HFFc6 (cell line): ENCODE measurements around the gene LRRFIP2. TPM values are rescaled to one million over a fixed set of nuclear protein-coding genes. Genes with fewer than 3 reads are reported as not detected.

ENCODE experiments used
- DNase-seq: peaks from one replicate; pipeline ENCODE4 v3.0.0-alpha.2; 2018
- H3K27ac Mint-ChIP-seq: 2 replicates; pipeline ENCODE4 v1.8.0; 2020; ENCODE audit warnings: mild to moderate bottlenecking, mixed read lengths
- H3K27me3 Mint-ChIP-seq: 2 replicates; pipeline ENCODE4 v1.8.0; 2021; ENCODE audit warnings: mild to moderate bottlenecking, moderate library complexity, mixed read lengths; ENCODE audit not compliant: insufficient read depth
- H3K36me3 Mint-ChIP-seq: 2 replicates; pipeline ENCODE4 v1.8.0; 2021; ENCODE audit warnings: low read depth, mixed read lengths
- H3K4me1 Mint-ChIP-seq: 2 replicates; pipeline ENCODE4 v1.8.0; 2020; ENCODE audit warnings: low read depth, mixed read lengths
- H3K4me3 Mint-ChIP-seq: 2 replicates; pipeline ENCODE4 v1.8.0; 2020; ENCODE audit warnings: mild to moderate bottlenecking, moderate library complexity, mixed read lengths
- H3K9me3 Mint-ChIP-seq: 2 replicates; pipeline ENCODE4 v1.8.0; 2020; ENCODE audit warnings: mild to moderate bottlenecking, mixed read lengths
- total RNA-seq, 6 experiments: library from RNA; stranded (reverse); fragmentation: NEBNext Ultra II Directional; extraction: Animal tissue kit (Norgen Biotek cat#: 25700); gene quantifications; 2 replicates in 1 of 6; 3 replicates in 5 of 6; pipeline ENCODE4 v1.2.3, GENCODE V29; 2021
- TF ChIP-seq, protein P1 (sequence below): fragments of 200-600 bp; sonication (generic); IDR thresholded peaks from 2 replicates; pipeline ENCODE4 v1.5.0; 2021; ENCODE audit warnings: antibody characterized with exemption, mild to moderate bottlenecking

The LRRFIP2 gene
- total RNA-seq, 6 experiments from 2014 or later: 124 to 151 (median 134) TPM

DNA sequence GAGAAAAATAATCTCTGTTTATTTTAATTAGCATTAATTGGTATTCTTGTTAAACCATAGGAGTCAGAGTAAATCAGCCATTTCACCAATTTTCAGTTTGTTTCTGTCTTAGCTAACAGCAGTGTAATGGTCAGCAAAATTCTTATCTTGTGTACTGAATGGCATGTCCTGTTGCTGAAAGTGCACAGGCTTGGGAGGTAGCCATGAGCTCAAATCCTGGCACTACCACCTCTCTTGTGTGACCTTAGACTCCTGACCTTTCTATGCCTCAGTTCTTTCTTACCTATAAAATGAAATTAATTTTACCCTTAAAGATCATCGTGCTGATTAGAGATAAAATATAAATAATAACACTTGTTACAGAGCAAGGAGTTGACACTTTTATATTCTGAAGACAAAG is 145.3 kb downstream of the LRRFIP2 start:
- Mint-ChIP-seq H3K27me3 (peaks cover 4% of the 10 kb centered on the region), H3K27ac (no peak overlapping the region), H3K4me1 (peaks cover 29% of the 10 kb centered on the region), H3K4me3 (no peak overlapping the region), H3K9me3 (no peaks in the 10 kb centered on the region), H3K36me3 (peaks cover 30% of the 10 kb centered on the region)
- DNase-seq: no peak
- TF ChIP-seq, protein P1, sequence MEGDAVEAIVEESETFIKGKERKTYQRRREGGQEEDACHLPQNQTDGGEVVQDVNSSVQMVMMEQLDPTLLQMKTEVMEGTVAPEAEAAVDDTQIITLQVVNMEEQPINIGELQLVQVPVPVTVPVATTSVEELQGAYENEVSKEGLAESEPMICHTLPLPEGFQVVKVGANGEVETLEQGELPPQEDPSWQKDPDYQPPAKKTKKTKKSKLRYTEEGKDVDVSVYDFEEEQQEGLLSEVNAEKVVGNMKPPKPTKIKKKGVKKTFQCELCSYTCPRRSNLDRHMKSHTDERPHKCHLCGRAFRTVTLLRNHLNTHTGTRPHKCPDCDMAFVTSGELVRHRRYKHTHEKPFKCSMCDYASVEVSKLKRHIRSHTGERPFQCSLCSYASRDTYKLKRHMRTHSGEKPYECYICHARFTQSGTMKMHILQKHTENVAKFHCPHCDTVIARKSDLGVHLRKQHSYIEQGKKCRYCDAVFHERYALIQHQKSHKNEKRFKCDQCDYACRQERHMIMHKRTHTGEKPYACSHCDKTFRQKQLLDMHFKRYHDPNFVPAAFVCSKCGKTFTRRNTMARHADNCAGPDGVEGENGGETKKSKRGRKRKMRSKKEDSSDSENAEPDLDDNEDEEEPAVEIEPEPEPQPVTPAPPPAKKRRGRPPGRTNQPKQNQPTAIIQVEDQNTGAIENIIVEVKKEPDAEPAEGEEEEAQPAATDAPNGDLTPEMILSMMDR: no peak

DNA sequence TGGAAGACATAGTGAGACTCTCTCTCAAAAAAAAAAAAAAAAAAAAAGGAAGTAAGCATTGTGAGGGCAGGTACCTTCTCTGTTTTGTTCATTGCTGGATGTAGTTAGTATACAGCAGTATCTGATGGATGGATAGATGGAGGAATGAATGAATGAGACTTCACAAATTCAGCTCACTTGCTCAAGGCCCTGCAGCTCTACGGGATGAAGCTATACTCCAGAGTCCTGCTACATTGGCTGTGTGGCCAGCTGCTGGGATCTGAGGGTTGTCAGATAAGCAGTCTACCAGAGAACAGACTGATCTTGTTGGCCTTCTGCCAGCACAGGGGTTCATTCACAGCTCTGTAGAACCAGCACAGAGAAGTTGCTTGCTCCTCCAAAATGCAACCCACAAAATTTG is 146.1 kb downstream of the LRRFIP2 start:
- Mint-ChIP-seq H3K27me3 (peaks cover 4% of the 10 kb centered on the region), H3K9me3 (no peaks in the 10 kb centered on the region), H3K36me3 (peaks cover 34% of the 10 kb centered on the region), H3K27ac (no peak overlapping the region; the same call in 1 of the 2 replicates), H3K4me1 (peaks cover 29% of the 10 kb centered on the region), H3K4me3 (no peak overlapping the region)
- no peak for DNase-seq
- TF ChIP-seq, protein P1: no peak

DNA sequence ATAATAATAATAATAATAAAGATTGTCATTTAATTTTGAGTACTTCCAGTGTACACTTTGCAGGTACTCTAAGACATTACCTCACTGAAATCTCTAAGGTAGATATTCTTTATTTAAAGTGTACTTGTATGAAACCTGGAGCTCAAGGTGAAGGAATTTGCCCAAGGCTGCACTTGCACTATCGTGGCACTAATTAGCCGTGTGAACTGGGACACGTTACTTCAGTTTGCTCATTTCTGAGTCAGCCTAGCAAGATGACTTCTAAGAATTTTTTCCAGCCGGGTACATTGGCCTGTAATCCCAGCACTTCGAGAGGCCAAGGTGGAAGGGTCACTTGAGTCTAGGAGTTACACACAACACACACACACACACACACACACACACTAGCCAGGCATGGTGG is 147.5 kb downstream of the LRRFIP2 start:
- peaks cover 45% of the 10 kb centered on the region for H3K36me3 Mint-ChIP-seq
- TF ChIP-seq, protein P1: no peak
- H3K4me3 Mint-ChIP-seq: no peak overlapping the region
- no peak for DNase-seq
- H3K27me3 Mint-ChIP-seq: peaks cover 2% of the 10 kb centered on the region; the same call in 1 of the 2 replicates
- no peak overlapping the region for H3K27ac Mint-ChIP-seq
- peaks cover 29% of the 10 kb centered on the region for H3K4me1 Mint-ChIP-seq
- H3K9me3 Mint-ChIP-seq: no peaks in the 10 kb centered on the region

DNA sequence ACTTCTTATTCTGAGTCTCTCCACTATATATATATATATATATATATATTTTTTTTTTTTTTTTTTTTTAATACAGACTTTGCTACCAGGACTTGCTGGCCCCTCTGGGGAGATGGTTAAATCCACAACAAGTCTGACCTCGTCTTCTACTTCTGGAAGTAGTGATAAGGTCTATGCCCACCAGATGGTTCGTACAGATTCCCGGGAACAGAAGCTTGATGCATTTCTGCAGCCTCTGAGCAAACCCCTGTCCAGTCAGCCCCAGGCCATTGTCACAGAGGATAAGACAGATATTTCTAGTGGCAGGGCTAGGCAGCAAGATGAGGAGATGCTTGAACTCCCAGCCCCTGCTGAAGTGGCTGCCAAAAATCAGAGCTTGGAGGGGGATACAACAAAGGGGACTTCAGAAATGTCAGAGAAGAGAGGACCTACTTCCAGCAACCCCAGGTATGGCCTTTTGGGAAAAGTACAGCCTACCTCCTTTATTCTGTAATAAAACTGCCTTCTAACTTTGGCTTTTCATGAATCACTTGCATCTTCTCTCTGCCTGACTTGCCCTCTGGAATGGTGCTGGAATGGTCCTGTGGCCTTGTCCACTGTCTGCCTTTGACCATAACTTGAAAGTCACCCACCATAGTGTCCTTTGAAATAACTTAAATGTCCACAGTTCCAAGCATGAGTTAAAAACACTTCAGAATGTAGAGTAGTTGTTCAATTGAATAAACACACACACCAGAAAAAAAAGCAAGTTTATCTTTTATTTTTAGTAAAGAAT is 148.6 kb downstream of the LRRFIP2 start:
- Mint-ChIP-seq H3K27ac (no peak overlapping the region), H3K9me3 (no peaks in the 10 kb centered on the region), H3K4me1 (peaks cover 22% of the 10 kb centered on the region)

DNA sequence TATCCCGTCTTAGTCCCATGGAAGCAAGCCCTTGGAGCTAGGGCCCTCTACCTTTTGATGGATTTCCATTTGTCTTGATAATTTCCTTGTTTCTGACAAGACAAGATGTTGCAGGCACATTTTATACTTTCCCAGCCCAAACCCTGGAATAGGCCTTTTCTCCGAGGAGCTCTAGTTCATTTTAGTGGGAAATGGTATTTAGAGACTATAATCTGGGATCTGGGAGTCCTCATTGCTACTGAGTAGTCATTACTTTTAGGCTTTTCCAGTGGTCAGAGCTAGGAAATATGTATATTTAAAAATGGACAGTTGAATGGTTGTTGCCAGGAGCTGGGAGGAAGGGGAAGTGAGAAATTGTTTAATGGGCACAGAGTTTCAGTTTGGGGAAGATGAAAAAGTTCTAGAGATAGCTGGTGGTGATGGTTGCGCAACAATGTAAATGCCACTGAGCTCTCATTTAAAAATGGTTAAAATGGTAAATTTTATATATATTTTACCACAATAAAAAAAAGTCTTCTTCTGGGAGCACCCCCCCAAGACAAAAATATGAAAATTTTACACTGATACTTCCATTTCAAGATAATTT is 149.5 kb downstream of the LRRFIP2 start:
- TF ChIP-seq, protein P1: no peak
- Mint-ChIP-seq H3K4me3 (no peak overlapping the region), H3K9me3 (no peaks in the 10 kb centered on the region), H3K36me3 (peaks cover 62% of the 10 kb centered on the region), H3K27me3 (peaks cover 2% of the 10 kb centered on the region), H3K4me1 (peaks cover 14% of the 10 kb centered on the region), H3K27ac (no peak overlapping the region)
- DNase-seq: no peak

More for the DNA sequence above, 148.6 kb downstream of the LRRFIP2 start:
- Mint-ChIP-seq H3K27me3 (peaks cover 2% of the 10 kb centered on the region; the same call in 1 of the 2 replicates), H3K36me3 (peaks cover 53% of the 10 kb centered on the region), H3K4me3 (no peak overlapping the region)
- TF ChIP-seq, protein P1: no peak
- no peak for DNase-seq
